UCSD-AML1 (cell line): Measurements from ENCODE around the gene RPP21.

ENCODE experiments used
- DNase-seq: peaks from one replicate; lab custom pipeline; 2025; ENCODE audit not compliant: unreplicated experiment; lab: John Stamatoyannopoulos, UW

Gene RPP21

GRCh38 chr6:30378290-30378937, 33.5 kb downstream of the RPP21 start:
- DNase-seq, result no peak

DNA sequence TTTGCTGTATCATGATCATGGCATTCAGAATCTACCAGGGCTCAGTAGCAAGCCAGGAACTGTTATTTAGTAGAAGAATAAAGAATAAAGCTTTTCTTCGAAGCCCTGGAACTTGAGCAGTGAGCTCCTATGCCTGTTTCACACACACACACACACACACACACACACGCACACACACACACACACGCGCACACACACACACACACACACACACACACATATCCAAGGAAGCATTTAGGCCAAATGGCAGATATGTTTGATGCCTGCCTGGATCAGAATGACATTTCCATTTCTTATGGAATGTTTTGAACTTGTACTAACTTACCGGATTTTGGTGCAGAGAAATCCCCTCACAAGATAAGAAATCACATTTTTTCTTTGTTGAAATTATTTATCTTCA, 35.5 kb downstream of the RPP21 start:
- no peak for DNase-seq

DNA sequence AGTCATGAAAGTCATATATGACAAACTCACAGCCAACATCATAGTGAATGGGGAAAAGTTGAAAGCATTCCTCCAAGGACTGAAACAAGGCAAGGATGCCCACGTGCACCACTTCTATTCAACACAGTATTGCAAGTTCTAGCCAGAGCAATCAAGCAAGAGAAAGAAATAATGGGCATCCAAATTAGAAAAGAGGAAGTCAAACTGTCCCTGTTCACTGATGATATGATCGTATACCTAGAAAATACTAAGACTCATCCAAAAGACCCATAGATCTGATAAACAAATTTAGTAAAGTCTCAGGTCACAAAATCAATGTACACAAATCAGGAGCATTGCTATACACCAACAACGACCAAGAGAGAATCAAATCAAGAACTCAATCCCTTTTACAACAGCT, 41.2 kb downstream of the RPP21 start:
- DNase-seq, result no peak

DNA sequence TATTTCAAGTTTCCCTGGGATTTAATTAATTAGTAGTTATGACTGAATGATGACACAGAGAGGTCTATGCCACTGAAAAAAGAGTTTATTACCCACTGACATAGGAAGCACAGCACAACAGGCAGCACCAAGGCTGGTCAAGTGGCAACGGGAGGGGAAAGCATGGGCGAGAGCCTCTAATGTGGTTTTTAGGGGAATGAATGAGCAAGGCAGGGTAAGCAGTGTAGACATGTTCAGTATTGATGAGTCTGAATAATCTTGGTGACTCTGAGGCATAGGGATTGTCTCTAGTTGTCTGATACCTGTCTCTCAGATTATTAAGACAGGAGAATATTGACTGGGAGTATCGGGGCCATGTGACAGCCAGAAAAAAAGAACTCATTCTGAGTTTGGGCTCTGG, 46.3 kb downstream of the RPP21 start:
- no peak for DNase-seq

DNA sequence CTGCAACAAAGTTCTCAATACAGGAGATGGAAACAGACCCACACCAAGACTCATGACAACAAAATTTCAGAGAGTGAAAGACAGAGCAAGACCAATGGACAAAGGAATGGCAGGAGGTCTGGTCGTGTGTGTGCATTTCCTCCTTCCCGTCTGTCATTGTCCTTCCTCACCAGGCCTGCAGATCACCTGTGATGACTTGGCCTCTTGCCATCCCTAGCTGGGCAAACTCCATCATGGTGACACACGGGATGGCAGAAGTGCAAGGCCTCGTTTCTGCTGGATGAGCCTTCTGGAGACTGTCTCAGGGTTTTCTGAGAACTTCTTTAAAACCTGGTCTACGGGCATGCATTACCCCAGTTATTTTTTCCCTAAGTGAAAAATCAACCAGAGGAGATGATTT, 49.2 kb downstream of the RPP21 start:
- DNase-seq, result no peak
